Naive thymus-derived CD4-positive, alpha-beta T cell (primary cell): Measurements from ENCODE around the gene RASL11B. TPM values are rescaled to one million over a fixed set of nuclear protein-coding genes. Genes with fewer than 3 reads are reported as not detected.
A peak's percentile ranks its signal among the peaks of the same experiment; 100 is the strongest.

Source experiments
- ATAC-seq: fragments of 150-1000 bp; cut with Tn5 transposase; 2 replicates; pipeline ENCODE4 v1.10.0; 2021; ENCODE audit warnings: mild to moderate bottlenecking, moderate library complexity
- CTCF ChIA-PET: fragments of 350-600 bp; sonication (Branson Sonifier 250); formaldehyde crosslinking; loops from one replicate; lab custom pipeline; 2021; ENCODE audit warnings: antibody characterized with exemption; lab: Charles Lee
- POLR2A ChIA-PET: fragments of 350-600 bp; sonication (Branson Sonifier 250); formaldehyde crosslinking; loops from one replicate; lab custom pipeline; 2021; ENCODE audit warnings: antibody characterized with exemption, inconsistent platforms; lab: Charles Lee
- DNase-seq, 9 donors: peaks; one replicate each; pipeline versions ENCODE4 v3.0.0 to v3.0.0-alpha.2; 2020 to 2022; ENCODE audit warnings: mixed read lengths in 1 of 9
- H3K27ac ChIP-seq: one replicate; pipeline ENCODE4 v1.7.0; 2013; ENCODE audit warnings: mild to moderate bottlenecking, low read depth, low read length, moderate library complexity
- H3K27me3 ChIP-seq, 2 donors: one replicate each; pipeline ENCODE4 v1.7.0; 2013; ENCODE audit warnings: low read length in 2 of 2, mild to moderate bottlenecking in 2 of 2, moderate library complexity in 2 of 2; ENCODE audit not compliant: control insufficient read depth in 2 of 2, insufficient read depth in 2 of 2
- H3K36me3 ChIP-seq, 3 experiments: 1 replicate in 2 of 3; 2 replicates in 1 of 3; pipeline ENCODE4 v1.7.0; 2013; ENCODE audit warnings: low read length in 3 of 3, mild to moderate bottlenecking in 3 of 3, moderate library complexity in 1 of 3; ENCODE audit not compliant: insufficient read depth in 3 of 3, control insufficient read depth in 2 of 3
- H3K4me1 ChIP-seq, 2 donors: one replicate each; pipeline ENCODE4 v1.7.0; 2013; ENCODE audit warnings: low read length in 2 of 2, mild to moderate bottlenecking in 2 of 2, moderate library complexity in 1 of 2; ENCODE audit not compliant: control insufficient read depth in 2 of 2, insufficient read depth in 2 of 2
- H3K4me3 ChIP-seq: 2 replicates; pipeline ENCODE4 v1.7.0; 2013; ENCODE audit warnings: mild to moderate bottlenecking, low read length
- H3K9me3 ChIP-seq, 3 experiments: 1 replicate in 2 of 3; 2 replicates in 1 of 3; pipeline ENCODE4 v1.7.0; 2013; ENCODE audit warnings: low read length in 3 of 3; ENCODE audit not compliant: control insufficient read depth in 2 of 3
- H3K27ac Mint-ChIP-seq, 9 donors: one replicate each; pipeline ENCODE4 v1.8.0; 2020 to 2022; ENCODE audit warnings: mixed read lengths in 9 of 9, mild to moderate bottlenecking in 8 of 9, moderate library complexity in 5 of 9, inconsistent platforms in 2 of 9
- H3K27me3 Mint-ChIP-seq, 5 donors: one replicate each; pipeline ENCODE4 v1.8.0; 2021 to 2022; ENCODE audit warnings: mixed read lengths in 5 of 5, mild to moderate bottlenecking in 1 of 5
- H3K36me3 Mint-ChIP-seq, 5 donors: one replicate each; pipeline ENCODE4 v1.8.0; 2020 to 2022; ENCODE audit warnings: mixed read lengths in 5 of 5, mild to moderate bottlenecking in 3 of 5, inconsistent platforms in 1 of 5
- H3K4me1 Mint-ChIP-seq, 7 donors: one replicate each; pipeline ENCODE4 v1.8.0; 2020 to 2022; ENCODE audit warnings: mixed read lengths in 7 of 7, mild to moderate bottlenecking in 3 of 7, inconsistent platforms in 1 of 7
- H3K4me3 Mint-ChIP-seq, 10 donors: one replicate each; pipeline ENCODE4 v1.8.0; 2020 to 2022; ENCODE audit warnings: mild to moderate bottlenecking in 10 of 10, mixed read lengths in 10 of 10, moderate library complexity in 6 of 10, inconsistent platforms in 2 of 10
- H3K9me3 Mint-ChIP-seq, 11 donors: one replicate each; pipeline ENCODE4 v1.8.0; 2020 to 2022; ENCODE audit warnings: mixed read lengths in 11 of 11, mild to moderate bottlenecking in 4 of 11, inconsistent platforms in 1 of 11, moderate library complexity in 1 of 11
- intact Hi-C, 2 donors: fragments of 100-400 bp; cut with micrococcal nuclease; formaldehyde crosslinking; loops; one replicate each; pipeline ENCODE4 v1.15.1; 2023
- polyA plus RNA-seq, 2 donors: library from polyadenylated mRNA; unstranded; fragments of 300-500 nt; fragmentation: Illumina TruSeq; gene quantifications; one replicate each; pipeline ENCODE4 v1.2.3, GENCODE V29; 2021
- total RNA-seq, 6 experiments: library from RNA in 5 of 6; stranded (reverse) in 5 of 6; gene quantifications; 1 replicate in 5 of 6; 2 replicates in 1 of 6; pipeline ENCODE4 v1.2.3 and lab custom pipeline; 2021 to 2026

RASL11B gene
- total and polyA plus RNA-seq, 7 experiments from 2014 or later, result 0.11 to 0.41 TPM; not detected in 5

- Histone ChIP-seq H3K27ac (no peak overlapping the region), H3K27me3 (no peaks in the 10 kb centered on the region), H3K4me3 (no peak overlapping the region), H3K9me3 (no peaks in the 10 kb centered on the region), H3K4me1 (no peaks in the 10 kb centered on the region), H3K36me3 (no peaks in the 10 kb centered on the region)
- H3K27me3 Mint-ChIP-seq, result peaks cover 0 to 7% (median 0%) of the 10 kb centered on the region in 5 donors
- H3K4me1 Mint-ChIP-seq, result peaks cover 0 to 4% (median 0%) of the 10 kb centered on the region in 7 donors
- no peak overlapping the region for H3K4me3 Mint-ChIP-seq
- H3K27ac Mint-ChIP-seq, result no peak overlapping the region
- intact Hi-C loops, result no loop called here
- ChIA-PET POLR2A (no interaction called here), CTCF (no interaction called here)
- no peak for DNase-seq
- no peaks in the 10 kb centered on the region for H3K9me3 Mint-ChIP-seq
- peak; percentile 87 for ATAC-seq
- H3K36me3 Mint-ChIP-seq, result no peaks in the 10 kb centered on the region
Observed at GRCh38 chr4:52843958-52844357, 18.2 kb upstream of the RASL11B start.

- intact Hi-C loops, result no loop called here
- H3K27ac ChIP-seq, result no peak overlapping the region
- ATAC-seq, result no peak
- no peaks in the 10 kb centered on the region for H3K36me3 ChIP-seq
- H3K4me1 ChIP-seq, result no peaks in the 10 kb centered on the region
- ChIA-PET CTCF (no interaction called here), POLR2A (no interaction called here)
- no peaks in the 10 kb centered on the region for H3K9me3 Mint-ChIP-seq
- H3K27me3 ChIP-seq, result no peaks in the 10 kb centered on the region
- no peaks in the 10 kb centered on the region for H3K36me3 Mint-ChIP-seq
- H3K9me3 ChIP-seq, result no peaks in the 10 kb centered on the region
- no peak overlapping the region for H3K4me3 ChIP-seq
- no peak overlapping the region for H3K4me3 Mint-ChIP-seq
- peaks cover 0 to 4% (median 0%) of the 10 kb centered on the region in 7 donors for H3K4me1 Mint-ChIP-seq
- H3K27ac Mint-ChIP-seq, result no peak overlapping the region
- DNase-seq, result no peak
- H3K27me3 Mint-ChIP-seq, result peaks cover 0 to 5% (median 0%) of the 10 kb centered on the region in 5 donors
Observed at GRCh38 chr4:52844596-52844995, 17.5 kb upstream of the RASL11B start.

DNA sequence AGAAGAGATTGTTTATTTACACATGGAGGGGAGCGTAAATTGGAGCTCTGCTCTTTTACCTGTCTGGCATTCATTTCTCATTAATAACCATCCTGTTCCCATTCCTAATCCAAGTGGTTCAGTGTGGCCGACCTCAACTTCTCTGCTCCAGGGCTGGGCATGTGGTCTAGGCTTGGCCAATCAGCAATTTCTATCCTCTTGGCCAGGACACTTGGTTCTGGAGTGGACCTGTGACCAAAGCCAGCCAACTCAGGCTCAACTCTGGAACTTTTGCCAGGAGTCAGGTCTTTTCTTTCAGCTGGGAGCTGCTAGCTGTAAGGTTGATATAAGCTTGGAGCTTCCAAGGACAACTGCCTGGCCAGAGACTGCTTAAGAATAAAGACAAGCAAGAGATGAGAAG lies 15.6 kb upstream of the RASL11B start:
- no peaks in the 10 kb centered on the region for H3K4me1 ChIP-seq
- no peak for DNase-seq
- ChIA-PET POLR2A (no interaction called here), CTCF (no interaction called here)
- Mint-ChIP-seq H3K9me3 (no peaks in the 10 kb centered on the region), H3K4me3 (no peak overlapping the region), H3K27ac (no peak overlapping the region), H3K36me3 (no peaks in the 10 kb centered on the region), H3K27me3 (peaks cover 0 to 5% (median 0%) of the 10 kb centered on the region in 5 donors), H3K4me1 (peaks cover 0 to 4% (median 0%) of the 10 kb centered on the region in 7 donors)
- no peak overlapping the region for H3K27ac ChIP-seq
- H3K36me3 ChIP-seq, result no peaks in the 10 kb centered on the region
- no peaks in the 10 kb centered on the region for H3K27me3 ChIP-seq
- H3K4me3 ChIP-seq, result no peak overlapping the region
- intact Hi-C loops, result no loop called here
- no peaks in the 10 kb centered on the region for H3K9me3 ChIP-seq
- no peak for ATAC-seq

GRCh38 chr4:52848254-52848653 lies 13.9 kb upstream of the RASL11B start:
- ATAC-seq (no peak), DNase-seq (no peak)
- H3K4me1 Mint-ChIP-seq, result peaks cover 0 to 4% (median 0%) of the 10 kb centered on the region in 7 donors
- no peak overlapping the region for H3K4me3 Mint-ChIP-seq
- no peaks in the 10 kb centered on the region for H3K27me3 ChIP-seq
- peaks cover 0 to 5% (median 0%) of the 10 kb centered on the region in 5 donors for H3K27me3 Mint-ChIP-seq
- ChIA-PET CTCF (no interaction called here), POLR2A (interaction anchor here (1.2 kb wide), 1 partner anchor 28 kb away, joined by 3 read pairs; no protein-coding TSS in a partner anchor)
- H3K9me3 ChIP-seq, result no peaks in the 10 kb centered on the region
- no peak overlapping the region for H3K27ac Mint-ChIP-seq
- H3K4me3 ChIP-seq, result no peak overlapping the region
- no peaks in the 10 kb centered on the region for H3K36me3 ChIP-seq
- intact Hi-C loops, result no loop called here
- no peaks in the 10 kb centered on the region for H3K4me1 ChIP-seq
- H3K27ac ChIP-seq, result no peak overlapping the region
- no peaks in the 10 kb centered on the region for H3K36me3 Mint-ChIP-seq
- H3K9me3 Mint-ChIP-seq, result no peaks in the 10 kb centered on the region

- H3K4me1 ChIP-seq, result no peaks in the 10 kb centered on the region
- no peak for ATAC-seq
- H3K27me3 Mint-ChIP-seq, result peaks cover 0 to 5% (median 0%) of the 10 kb centered on the region in 5 donors
- no peaks in the 10 kb centered on the region for H3K4me1 Mint-ChIP-seq
- H3K27ac Mint-ChIP-seq, result no peak overlapping the region
- no peak for DNase-seq
- intact Hi-C loops, result no loop called here
- no peaks in the 10 kb centered on the region for H3K36me3 ChIP-seq
- ChIA-PET POLR2A (interaction anchor here (0.6 kb wide), 1 partner anchor 9 kb away, joined by 3 read pairs; no protein-coding TSS in a partner anchor), CTCF (no interaction called here)
- H3K27me3 ChIP-seq, result no peaks in the 10 kb centered on the region
- no peaks in the 10 kb centered on the region for H3K9me3 ChIP-seq
- H3K4me3 ChIP-seq, result no peak overlapping the region
- H3K4me3 Mint-ChIP-seq, result no peak overlapping the region
- no peaks in the 10 kb centered on the region for H3K9me3 Mint-ChIP-seq
- no peak overlapping the region for H3K27ac ChIP-seq
- no peaks in the 10 kb centered on the region for H3K36me3 Mint-ChIP-seq
Observed at GRCh38 chr4:52850406-52851124, 11.6 kb upstream of the RASL11B start.

DNA sequence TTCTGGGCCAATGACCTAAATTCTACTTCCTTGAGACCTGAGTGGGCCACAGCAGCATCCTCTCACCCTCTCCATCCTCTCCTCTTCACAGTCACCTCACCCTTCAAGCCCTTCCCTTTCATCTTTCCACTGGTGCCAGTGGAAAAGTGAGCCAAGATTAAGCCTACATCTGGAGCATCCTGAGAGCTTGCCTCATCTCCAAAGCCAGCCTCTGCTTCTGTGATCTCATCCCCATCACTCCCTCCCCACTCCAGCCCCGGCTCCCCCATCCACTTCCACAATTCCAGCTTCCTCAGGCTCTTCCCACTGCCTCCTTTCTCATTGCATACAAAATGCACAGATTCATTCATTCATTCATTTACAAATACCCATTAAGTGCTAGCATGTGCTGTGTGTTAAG lies 10.1 kb upstream of the RASL11B start:
- Histone ChIP-seq H3K4me3 (no peak overlapping the region), H3K27ac (no peak overlapping the region), H3K36me3 (no peaks in the 10 kb centered on the region), H3K27me3 (no peaks in the 10 kb centered on the region), H3K9me3 (no peaks in the 10 kb centered on the region), H3K4me1 (no peaks in the 10 kb centered on the region)
- Mint-ChIP-seq H3K27me3 (peaks cover 0 to 9% (median 7%) of the 10 kb centered on the region in 5 donors), H3K27ac (no peak overlapping the region), H3K4me3 (no peak overlapping the region), H3K4me1 (peaks cover 0 to 5% (median 0%) of the 10 kb centered on the region in 7 donors), H3K9me3 (peaks cover 0 to 2% (median 0%) of the 10 kb centered on the region in 11 donors), H3K36me3 (peaks cover 0 to 1% (median 0%) of the 10 kb centered on the region in 5 donors)
- ATAC-seq (no peak), DNase-seq (no peak)
- intact Hi-C loops, result no loop called here
- CTCF ChIA-PET, result no interaction called here
- POLR2A ChIA-PET, result no interaction called here

DNA sequence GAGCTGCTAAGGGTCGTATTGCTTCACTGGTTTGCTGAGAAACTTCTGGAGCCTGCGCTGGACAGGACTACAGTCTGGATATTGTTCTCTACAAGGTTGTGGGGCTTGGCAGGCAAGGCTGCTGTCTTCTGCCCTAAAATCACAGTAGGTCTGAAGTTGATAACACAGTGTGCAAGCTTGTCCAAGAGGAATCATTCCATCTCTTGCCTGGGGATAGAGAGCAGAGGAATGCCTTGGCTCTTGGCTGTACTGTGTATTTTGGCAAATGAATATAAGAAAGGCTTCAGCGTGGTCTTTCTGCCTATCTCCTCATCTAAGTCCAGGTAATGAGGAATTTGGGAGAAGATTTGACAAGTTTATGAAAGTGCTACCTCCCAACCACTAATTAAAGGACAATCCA lies 9.4 kb upstream of the RASL11B start:
- H3K4me1 ChIP-seq, result no peaks in the 10 kb centered on the region
- no peak overlapping the region for H3K27ac ChIP-seq
- H3K9me3 ChIP-seq, result no peaks in the 10 kb centered on the region
- no peaks in the 10 kb centered on the region for H3K36me3 ChIP-seq
- Mint-ChIP-seq H3K9me3 (peaks cover 0 to 9% (median 0%) of the 10 kb centered on the region in 11 donors), H3K27me3 (peaks cover 0 to 16% (median 12%) of the 10 kb centered on the region in 5 donors), H3K27ac (no peak overlapping the region), H3K4me3 (no peak overlapping the region), H3K36me3 (peaks cover 0 to 3% (median 1%) of the 10 kb centered on the region in 5 donors), H3K4me1 (peaks cover 0 to 8% (median 0%) of the 10 kb centered on the region in 7 donors)
- ATAC-seq (no peak), DNase-seq (no peak)
- CTCF ChIA-PET, result no interaction called here
- intact Hi-C loops, result no loop called here
- H3K4me3 ChIP-seq, result no peak overlapping the region
- H3K27me3 ChIP-seq, result no peaks in the 10 kb centered on the region
- POLR2A ChIA-PET, result no interaction called here
